Hepatocyte (in vitro differentiated cells): Measurements from ENCODE around the gene PTPRH.

Experiments used
- EZH2 ChIP-seq: fragments of 200-600 bp; sonication (generic); IDR thresholded peaks from 2 replicates; pipeline ENCODE4 v1.6.1; 2016; ENCODE audit warnings: antibody characterized with exemption, mild to moderate bottlenecking, borderline replicate concordance
- TF ChIP-seq, protein P1 (sequence below): fragments of 200-600 bp; sonication (generic); IDR thresholded peaks from 2 replicates; pipeline ENCODE4 v1.5.1; 2016; ENCODE audit warnings: antibody characterized with exemption, mild to moderate bottlenecking; ENCODE audit not compliant: poor library complexity

DNA sequence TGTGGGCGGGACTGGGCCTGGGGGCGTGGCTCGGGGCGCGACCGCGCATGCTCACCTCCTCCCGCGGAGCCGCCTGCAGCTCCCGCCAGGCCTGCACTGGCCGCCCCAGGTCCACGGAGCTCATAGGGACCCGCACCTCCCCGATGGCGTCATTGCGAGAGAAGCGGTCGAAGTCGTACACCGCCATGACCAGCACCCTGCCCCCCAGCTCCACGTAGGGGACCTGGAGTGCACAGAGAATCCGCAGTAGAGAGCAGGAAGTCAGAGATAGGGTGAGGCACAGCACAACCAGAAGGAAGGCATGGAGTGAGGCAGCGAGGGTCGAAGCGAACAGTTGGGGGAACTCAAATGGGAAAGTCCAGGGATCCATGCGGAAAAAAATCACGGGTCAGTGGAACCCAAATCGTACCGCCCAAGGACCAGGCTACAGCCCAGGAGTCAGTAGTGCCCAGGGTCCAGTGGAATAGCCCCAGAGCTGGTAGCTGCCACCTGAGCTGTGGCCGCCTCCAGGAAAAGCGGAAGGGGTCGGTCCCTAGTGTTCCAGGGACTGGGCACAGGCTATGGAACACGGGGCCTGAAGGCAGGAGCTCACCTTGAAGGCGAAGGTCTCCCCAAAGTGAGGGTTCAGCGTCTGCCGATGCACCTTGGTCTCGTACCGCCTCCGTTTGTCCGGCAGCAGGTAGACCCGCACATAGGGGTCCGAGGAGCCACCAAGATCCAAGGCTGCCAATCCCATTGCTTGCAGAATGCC lies 34.0 kb downstream of the PTPRH start:
- TF ChIP-seq, protein P1, sequence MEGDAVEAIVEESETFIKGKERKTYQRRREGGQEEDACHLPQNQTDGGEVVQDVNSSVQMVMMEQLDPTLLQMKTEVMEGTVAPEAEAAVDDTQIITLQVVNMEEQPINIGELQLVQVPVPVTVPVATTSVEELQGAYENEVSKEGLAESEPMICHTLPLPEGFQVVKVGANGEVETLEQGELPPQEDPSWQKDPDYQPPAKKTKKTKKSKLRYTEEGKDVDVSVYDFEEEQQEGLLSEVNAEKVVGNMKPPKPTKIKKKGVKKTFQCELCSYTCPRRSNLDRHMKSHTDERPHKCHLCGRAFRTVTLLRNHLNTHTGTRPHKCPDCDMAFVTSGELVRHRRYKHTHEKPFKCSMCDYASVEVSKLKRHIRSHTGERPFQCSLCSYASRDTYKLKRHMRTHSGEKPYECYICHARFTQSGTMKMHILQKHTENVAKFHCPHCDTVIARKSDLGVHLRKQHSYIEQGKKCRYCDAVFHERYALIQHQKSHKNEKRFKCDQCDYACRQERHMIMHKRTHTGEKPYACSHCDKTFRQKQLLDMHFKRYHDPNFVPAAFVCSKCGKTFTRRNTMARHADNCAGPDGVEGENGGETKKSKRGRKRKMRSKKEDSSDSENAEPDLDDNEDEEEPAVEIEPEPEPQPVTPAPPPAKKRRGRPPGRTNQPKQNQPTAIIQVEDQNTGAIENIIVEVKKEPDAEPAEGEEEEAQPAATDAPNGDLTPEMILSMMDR = no peak
- TF ChIP-seq EZH2 = no peak
